Measurements from ENCODE around the gene ESRP2.

DNA sequence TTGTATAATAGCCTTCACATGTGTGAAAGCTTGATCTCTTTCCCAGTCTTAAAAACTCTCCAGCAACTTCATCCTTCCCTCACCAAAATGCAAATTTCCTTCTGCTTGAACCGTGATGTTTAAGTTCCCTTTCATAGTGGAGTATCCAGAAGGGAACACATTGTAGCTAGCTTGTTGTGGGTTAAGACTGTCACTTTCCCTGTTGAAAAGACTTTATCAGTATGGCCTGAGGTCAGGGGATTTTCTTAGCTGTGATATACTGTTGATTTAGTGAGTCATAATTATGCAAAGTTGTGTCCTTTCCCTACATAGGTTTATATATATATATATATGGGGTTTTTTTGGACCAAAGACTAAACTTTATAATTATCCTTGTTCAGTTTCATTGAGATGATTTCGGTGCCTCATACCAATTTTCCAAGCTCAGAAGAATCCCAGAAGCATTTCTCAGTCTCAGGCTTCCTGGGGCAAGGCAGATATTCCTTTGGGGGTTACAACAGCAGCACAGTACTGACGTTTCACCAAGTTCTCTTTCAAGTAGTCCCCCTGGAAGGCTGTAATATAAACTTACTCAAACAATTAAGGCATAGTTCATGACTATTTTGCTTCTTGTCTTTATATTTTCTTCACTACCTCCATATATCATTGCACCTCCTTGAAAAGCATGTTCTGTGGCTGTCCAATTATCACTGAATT is 35.7 kb downstream of the ESRP2 start:
- no peak for TF ChIP-seq SMARCA4 (IDR thresholded peaks at IDR 0.05)
- TF ChIP-seq BRF1 (IDR thresholded peaks at IDR 0.05; ENCODE audit: borderline replicate concordance, extremely low read depth, insufficient read length), result no peak
- no peak for TF ChIP-seq JUNB (CRISPR knock-in tag; conservative IDR thresholded peaks at IDR 0.05)

Data from K562 (cell line).